HEK293T (cell line): ENCODE results near the gene NPLOC4.

Source experiments
- CTBP1 ChIP-seq: fragments of 450-650 bp; IDR thresholded peaks from 2 replicates; pipeline ENCODE4 v1.6.1; 2016; ENCODE audit warnings: borderline replicate concordance
- SP1 ChIP-seq: fragments of 450-650 bp; IDR thresholded peaks from 2 replicates; pipeline ENCODE4 v1.6.1; 2017

GRCh38 chr17:81532490-81533287 is 104.2 kb downstream of the NPLOC4 start:
- no peak for TF ChIP-seq CTBP1
- no peak for TF ChIP-seq SP1
